8988T (cell line): Measurements from ENCODE around the gene NRXN3.

Experiments
- DNase-seq: peaks from one replicate; pipeline ENCODE4 v3.0.0; 2011

NRXN3 gene

DNA sequence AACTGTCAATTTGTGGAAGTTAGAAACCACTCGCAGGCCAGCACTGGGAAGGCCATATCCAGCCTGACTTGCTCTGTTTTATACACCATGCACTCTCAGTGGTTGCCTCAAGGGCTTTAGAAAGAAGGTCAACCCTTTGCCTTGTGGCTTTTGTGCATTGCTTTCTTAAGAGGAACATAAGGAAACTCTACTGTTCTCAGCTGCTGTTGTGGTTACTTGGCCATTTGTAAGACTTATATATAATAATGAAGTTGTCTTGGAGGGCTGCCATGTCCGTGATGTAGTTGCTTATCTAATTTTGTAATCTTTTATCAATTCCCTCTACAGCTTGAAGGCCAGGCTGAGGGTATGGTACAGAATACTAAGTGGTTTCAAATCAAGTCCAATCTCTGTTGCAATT, 1403.3 kb downstream of the NRXN3 start:
- DNase-seq: no peak

DNA sequence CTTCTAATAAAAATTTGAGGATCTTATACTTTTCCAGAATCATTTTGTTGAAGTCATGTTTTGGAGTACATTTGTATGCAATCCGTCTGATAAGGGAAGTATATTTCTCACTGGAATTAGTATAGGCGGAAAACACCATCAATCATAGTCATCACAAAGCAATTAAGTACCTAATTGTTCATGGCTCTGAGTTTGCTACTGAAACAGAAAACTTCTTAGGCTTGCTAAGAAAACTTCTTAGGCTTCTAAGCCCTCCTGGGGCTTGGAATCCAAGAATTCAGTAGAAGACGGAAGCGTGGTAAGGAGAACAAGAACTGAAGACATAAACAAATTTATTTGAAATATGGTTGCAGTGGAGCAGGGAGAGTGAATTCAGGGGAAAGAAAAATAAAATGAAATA, 1404.9 kb downstream of the NRXN3 start:
- no peak for DNase-seq

DNA sequence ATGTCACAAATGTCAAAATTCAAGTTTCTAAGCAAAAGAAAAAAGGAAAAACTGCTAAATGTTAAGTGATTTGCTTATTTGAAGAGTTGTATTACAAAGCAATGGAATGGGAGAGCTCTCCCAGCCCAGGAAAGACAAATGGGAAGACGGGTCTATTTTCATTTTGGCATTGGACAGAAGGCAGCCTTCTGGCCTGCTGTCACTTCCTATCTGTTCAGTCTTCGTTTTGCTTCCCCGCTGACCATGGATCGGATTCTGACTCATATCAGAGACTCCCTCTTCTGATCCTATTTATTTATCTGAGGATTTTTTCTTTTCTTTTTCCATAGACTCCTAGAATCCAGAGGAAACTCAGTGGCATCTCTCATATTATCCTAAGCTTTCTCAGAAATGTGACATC, 1406.3 kb downstream of the NRXN3 start:
- DNase-seq: no peak

GRCh38 chr14:79578470-79578869, 1408.3 kb downstream of the NRXN3 start:
- no peak for DNase-seq

DNA sequence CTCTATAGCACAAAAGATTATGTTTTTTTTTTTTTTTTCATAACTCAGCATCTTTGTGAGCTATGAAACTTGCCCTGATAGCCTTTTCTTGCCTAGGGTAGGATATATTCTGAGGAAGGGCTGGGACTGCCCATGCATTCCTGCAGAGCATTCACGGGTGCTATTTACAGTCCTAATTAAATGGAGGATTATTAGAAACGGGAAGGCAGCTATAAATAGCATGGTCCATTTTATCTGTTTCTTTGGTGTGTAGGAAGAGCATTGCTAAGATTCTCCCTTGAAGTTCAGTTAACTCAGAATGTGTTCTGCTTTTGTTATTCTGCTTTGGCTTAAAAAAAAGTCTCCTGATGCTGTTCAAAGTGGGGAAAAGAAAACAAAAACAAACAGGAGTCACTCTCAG, 1410.2 kb downstream of the NRXN3 start:
- DNase-seq: no peak

DNA sequence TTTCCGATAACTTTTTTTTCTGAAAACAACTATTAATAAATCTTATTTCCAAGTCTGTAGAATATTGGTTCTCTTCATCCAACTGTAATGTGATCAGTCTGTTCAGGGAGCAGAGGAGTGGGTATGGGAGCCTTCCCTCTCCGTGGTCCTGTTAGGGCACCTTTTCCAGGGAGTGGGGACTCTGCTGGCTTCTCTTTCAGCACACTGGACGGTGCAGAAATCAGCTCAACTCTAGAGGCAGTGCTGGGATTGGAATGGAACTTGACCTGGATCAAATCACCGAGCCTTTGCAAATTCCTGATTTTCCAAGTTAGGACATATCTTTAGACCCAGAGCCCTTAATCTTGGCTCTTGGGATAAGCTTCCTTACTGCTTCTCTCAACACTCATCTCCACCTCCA, 1410.7 kb downstream of the NRXN3 start:
- DNase-seq: no peak

GRCh38 chr14:79581912-79582576, 1411.9 kb downstream of the NRXN3 start:
- no peak for DNase-seq

- no peak for DNase-seq
Measured at GRCh38 chr14:79583738-79584408, 1413.7 kb downstream of the NRXN3 start.

GRCh38 chr14:79584679-79585078, 1414.5 kb downstream of the NRXN3 start:
- DNase-seq: no peak

DNA sequence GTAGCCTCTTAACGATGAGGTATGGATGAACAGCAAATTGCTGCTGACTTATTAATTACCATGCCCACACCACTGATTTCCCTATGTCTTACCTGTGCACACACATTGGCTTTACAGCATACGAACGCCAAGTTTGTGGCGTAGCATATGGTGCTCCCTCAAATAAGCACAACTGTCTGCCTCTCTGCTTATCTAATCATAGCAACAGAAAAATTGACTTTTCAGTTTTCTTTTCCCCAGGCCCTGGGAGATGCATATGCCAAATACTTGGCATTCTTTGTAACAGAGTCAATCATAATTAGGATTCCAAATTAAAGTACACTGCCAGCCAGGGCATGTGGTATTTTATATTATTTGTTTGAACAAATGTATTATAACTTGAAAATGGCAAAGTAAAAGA, 1415.7 kb downstream of the NRXN3 start:
- DNase-seq: no peak

GRCh38 chr14:79586416-79586815, 1416.2 kb downstream of the NRXN3 start:
- no peak for DNase-seq

DNA sequence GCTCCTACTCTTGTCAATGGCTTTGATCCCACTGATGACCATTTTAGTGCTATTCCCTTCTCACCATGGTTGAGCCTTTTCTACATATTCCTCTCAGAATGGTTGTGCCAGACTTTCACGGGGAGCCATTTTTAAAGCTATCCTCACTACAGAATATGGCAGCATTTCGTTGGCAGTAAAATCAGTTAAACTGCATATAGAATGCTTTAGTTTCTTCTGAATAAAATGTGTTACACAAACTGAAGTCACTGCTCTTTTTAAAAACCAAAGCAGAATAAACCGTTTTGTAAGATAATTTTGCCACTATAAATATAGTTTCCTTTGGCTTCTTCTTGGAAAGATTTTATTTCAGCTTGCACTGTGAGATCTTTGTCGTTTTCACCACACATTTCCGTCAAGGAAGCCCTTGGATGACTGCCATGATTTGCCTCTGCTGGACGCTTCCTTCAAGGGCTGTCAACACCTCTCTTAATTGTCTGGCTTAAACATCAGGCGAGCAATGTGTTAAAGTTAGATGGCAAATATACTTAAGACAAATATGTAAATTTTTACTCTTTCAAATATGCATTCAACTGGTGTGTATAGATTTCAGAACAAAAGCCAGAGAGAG, 1416.9 kb downstream of the NRXN3 start:
- no peak for DNase-seq

DNA sequence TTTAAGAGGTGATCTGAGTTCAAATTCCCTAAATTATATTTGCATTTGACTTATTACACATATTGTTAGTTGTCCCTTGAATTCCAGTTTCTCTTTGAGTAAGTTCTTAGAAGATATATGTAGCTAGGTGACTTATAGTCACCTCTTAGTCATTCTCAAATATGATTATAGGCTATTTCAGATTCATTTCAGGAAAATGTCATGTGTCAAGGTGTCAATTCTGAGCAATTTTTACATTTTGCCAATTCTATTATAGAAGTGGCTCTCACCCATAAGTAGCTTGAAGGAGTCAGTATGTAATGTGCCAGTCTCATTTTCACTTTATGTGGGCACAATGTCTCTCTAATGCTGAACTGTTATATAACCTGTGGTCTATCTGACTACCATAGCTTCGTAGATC, 1417.7 kb downstream of the NRXN3 start:
- DNase-seq: no peak

- no peak for DNase-seq
Measured at GRCh38 chr14:79588398-79588797, 1418.2 kb downstream of the NRXN3 start.

DNA sequence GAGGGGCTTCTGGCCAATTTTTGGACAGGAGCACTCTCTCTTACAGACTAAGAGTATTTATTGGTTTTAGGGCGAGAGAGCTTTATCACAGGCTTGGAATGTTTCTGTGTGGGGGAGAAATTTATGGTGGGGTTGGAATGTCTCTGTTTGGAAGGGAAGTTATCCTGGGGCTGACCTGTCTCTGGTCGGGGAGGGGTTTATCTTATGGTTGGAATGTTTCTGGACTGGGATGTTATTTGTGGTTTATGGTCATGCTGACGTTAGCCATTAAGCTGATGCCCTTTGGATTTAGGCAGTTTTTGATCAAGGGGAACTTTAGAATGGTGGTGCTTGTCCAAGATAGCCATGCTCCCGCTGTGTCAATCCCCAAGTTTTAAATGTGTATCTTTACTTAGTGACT, 1426.4 kb downstream of the NRXN3 start:
- DNase-seq: no peak

- DNase-seq: no peak
Measured at GRCh38 chr14:79597566-79597965, 1427.4 kb downstream of the NRXN3 start.

DNA sequence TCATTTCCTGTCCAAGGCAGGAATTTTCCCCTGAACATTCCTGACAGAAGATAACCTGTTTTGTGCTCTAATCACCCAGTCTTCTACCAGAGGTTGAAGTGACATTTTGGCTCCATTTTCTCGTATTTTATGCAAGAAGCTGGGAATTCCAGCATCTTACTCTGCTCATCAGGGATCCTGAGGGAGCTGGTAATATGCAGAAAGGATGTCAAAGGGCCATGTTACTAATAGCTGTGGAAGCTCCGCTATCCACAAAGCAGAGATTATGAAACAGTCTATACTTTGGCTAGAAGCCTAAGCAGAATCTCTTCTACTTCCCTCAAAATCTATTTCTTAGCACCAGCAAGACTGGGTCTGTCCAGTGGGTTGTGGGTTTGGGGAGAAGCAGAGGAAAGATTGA, 1428.2 kb downstream of the NRXN3 start:
- DNase-seq: no peak

GRCh38 chr14:79599239-79599638, 1429.1 kb downstream of the NRXN3 start:
- DNase-seq: no peak

- DNase-seq: no peak
Measured at GRCh38 chr14:79600406-79600805, 1430.2 kb downstream of the NRXN3 start.

DNA sequence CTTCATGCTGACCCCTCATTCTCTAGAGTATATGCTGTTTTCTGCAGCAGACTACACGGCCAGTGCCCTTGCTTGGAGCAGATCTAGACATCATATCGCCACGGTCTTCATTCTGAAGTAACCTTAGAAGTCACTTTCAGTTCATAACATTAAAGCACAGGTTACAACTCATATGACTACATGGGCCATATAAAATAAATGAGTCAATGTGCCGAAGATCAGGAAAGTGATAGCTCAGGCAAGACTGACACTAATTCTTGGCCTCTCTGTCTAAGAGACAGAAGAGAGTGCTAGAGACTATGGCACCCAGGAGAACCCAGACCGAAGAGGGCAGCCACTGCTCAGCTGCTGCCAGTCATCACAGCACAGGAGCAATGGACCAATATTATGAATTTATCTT, 1431.4 kb downstream of the NRXN3 start:
- DNase-seq: no peak

- DNase-seq: no peak
Measured at GRCh38 chr14:79602045-79602444, 1431.9 kb downstream of the NRXN3 start.

- DNase-seq: no peak
Measured at GRCh38 chr14:79602742-79603141, 1432.6 kb downstream of the NRXN3 start.

GRCh38 chr14:79605849-79606248, 1435.7 kb downstream of the NRXN3 start:
- no peak for DNase-seq

- no peak for DNase-seq
Measured at GRCh38 chr14:79608446-79608845, 1438.3 kb downstream of the NRXN3 start.

DNA sequence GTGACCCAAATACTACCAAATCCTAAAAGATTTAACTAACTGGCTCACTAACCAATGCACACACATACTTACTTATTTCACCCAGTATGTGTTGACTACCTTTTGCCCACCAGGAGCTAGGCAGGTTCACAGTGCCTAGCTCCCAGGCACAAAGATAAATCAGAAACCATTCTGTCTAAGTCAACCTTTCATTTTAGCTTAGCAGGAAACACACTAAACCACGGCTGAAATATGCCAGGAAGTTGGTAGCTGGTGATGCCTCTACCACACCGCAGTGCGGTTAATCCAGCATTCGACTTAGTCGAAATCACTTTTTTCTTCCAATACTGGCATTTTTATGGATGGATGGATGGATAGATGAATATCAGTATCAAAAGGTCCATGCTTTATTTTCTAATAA, 1443.5 kb downstream of the NRXN3 start:
- no peak for DNase-seq
